Adrenal gland (tissue), 5 donors: ENCODE results near the gene JAK2.

Experiments
- CTCF ChIP-seq, 6 experiments: fragments of 450-650 bp in 4 of 6; fragments of 200-600 bp in 2 of 6; sonication (generic) in 1 of 6; IDR thresholded peaks; 1 replicate in 5 of 6; 2 replicates in 1 of 6; pipeline versions ENCODE4 v1.5.1 to v1.8.0; 2016 to 2021; ENCODE audit warnings: antibody characterized with exemption in 6 of 6, mild to moderate bottlenecking in 2 of 6, moderate library complexity in 1 of 6
- POLR2A ChIP-seq, 2 donors: fragments of 450-650 bp; IDR thresholded peaks; one replicate each; pipeline ENCODE4 v1.6.1; 2017; ENCODE audit warnings: antibody characterized with exemption in 2 of 2, mild to moderate bottlenecking in 2 of 2, moderate library complexity in 1 of 2
- donor health status: DM: no; HTN: no; CAD: no.

- TF ChIP-seq CTCF (IDR thresholded peaks at IDR 0.05) (no peak), POLR2A (IDR thresholded peaks at IDR 0.05) (no peak)
Observed at GRCh38 chr9:4980086-4980727, 4.9 kb upstream of the JAK2 start.
